Adipose tissue (tissue), 3 donors: ENCODE results near the gene SAMD3. TPM values are rescaled to one million over a fixed set of nuclear protein-coding genes. Genes with fewer than 3 reads are reported as not detected.
"Not testable (repeated sequence)": the region's sequence is repeated elsewhere in the genome, so short reads cannot be mapped to it uniquely, and the experiment has no call there.

Experiments used
- H3K27ac ChIP-seq: one replicate; pipeline ENCODE4 v1.5.1; 2013; ENCODE audit warnings: low read depth, low read length
- WGBS, 3 donors: extraction: QIAGEN DNeasy Blood & Tissue Kit; methylation state at CpG; one replicate each; pipeline ENCODE4 v1.1.7; 2013; 5-methylcytosine and 5-hydroxymethylcytosine counted together
- polyA plus RNA-seq, 3 donors: library from polyadenylated mRNA; stranded (reverse); fragments of 200-250 nt; gene quantifications; one replicate each; pipeline ENCODE4 v1.2.3, GENCODE V29; 2013
- donor health status: healthy with polysubstance abuse.
- donor health status: Bipolar disorder and iron deficiency.
- donor health status: healthy.

SAMD3 gene
- polyA plus RNA-seq, 3 donors: 0.49 to 0.76 TPM; not detected in 1

DNA sequence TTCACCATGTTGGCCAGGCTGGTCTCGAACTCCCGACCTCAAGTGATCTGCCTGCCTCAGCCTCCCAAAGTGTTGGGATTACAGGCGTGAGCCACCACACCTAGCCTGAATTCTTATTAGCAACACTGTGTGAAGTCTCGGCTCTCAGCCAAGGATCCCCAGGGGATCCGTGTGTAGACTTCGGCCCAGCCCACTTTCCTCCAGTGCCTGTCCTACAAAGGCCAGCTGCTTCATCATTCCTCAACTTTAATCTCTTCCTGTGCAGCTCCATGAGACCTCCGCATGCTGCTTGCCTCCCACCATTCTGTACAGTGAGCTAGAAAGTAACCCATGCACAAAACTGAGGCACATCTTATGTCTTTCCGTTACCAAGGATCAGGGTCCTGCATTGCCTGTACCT, 71.8 kb downstream of the SAMD3 start:
- H3K27ac ChIP-seq: no peak overlapping the region
- WGBS, 3 donors: 67 to 81% (median 72%) methylated on average over 8 of the region's 8 CpGs

DNA sequence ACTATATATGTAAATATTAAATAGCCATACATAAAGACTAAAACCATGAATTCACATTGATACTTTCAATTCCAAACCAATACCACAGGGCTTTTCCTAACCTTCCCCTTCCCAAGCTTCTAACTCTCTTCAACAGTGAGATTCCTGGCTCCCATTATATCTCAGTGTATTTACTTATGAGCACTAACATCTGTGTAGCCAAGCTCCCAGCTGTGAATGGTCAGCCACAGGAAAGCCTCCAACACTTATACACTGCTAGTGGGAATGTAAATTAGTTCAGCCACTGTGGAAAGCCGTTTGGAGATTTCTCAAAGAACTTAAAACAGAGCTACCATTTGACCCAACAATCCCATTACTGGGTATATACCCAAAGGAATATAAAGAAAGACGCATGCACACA, 73.7 kb downstream of the SAMD3 start:
- WGBS, 3 donors: 79 to 96% (median 94%) methylated on average over 2 of the region's 2 CpGs
- H3K27ac ChIP-seq: not testable (repeated sequence)

DNA sequence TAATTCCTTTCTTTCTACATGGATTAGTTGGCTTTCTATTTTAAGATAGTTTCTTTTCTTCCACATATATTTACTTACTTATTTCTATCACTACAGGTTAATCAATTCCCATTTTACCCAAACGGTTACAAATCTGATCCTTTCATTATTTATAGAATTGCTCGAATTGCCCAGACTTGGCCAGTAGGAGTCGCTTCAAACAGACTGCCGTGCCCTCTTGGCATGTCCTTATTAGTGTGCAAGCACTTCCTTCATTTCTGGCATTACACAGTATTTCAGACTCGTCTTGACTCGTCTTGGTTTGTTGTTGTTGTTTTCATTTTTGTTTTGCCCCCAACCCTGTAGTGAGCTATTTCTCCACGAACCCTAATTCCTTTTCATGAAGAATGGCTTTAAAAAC, 74.6 kb downstream of the SAMD3 start:
- WGBS, 3 donors: 75 to 86% (median 86%) methylated on average over 7 of the region's 7 CpGs
- no peak overlapping the region for H3K27ac ChIP-seq

DNA sequence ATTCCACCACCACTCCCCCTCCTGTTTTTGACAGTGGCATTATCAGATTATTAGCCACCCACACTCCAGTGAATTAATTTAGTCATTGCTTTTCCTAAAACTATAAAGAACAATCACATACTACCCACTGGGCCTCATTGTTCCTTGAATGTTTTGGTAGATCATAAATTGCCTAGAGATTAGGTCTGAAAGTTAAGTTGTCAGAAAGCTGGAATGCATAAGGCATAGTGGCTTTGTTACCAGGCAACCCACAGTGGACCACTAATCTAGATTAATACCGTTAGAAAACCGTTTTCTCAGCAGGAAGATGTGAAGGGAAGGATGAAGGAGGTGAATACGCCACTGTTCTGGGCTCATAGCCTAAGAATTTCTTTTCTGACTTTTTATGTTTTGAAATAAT, 75.6 kb downstream of the SAMD3 start:
- 80 to 92% (median 83%) methylated on average over 3 of the region's 3 CpGs for WGBS, 3 donors
- H3K27ac ChIP-seq: no peak overlapping the region

DNA sequence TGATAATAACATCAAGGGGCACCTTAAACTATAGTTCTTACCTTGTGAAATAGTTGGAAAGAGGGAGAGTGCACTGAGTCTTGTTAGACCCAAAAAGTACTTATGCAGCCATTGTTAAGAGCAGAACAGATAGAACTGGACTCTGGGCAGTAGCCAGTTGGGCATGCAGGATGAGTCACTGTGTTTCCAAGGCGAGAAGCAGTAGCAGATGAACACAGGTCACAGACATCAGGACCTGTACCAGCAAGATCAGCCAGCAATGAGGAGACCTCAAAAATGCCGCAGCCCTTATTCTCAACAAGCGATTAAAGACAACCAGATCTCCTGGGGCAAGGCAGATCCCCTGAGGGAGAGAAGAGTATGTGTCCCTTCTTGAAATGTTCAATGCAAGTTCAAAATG, 79.0 kb downstream of the SAMD3 start:
- no peak overlapping the region for H3K27ac ChIP-seq
- WGBS, 3 donors: 96 to 97% (median 96%) methylated on average over 3 of the region's 3 CpGs

DNA sequence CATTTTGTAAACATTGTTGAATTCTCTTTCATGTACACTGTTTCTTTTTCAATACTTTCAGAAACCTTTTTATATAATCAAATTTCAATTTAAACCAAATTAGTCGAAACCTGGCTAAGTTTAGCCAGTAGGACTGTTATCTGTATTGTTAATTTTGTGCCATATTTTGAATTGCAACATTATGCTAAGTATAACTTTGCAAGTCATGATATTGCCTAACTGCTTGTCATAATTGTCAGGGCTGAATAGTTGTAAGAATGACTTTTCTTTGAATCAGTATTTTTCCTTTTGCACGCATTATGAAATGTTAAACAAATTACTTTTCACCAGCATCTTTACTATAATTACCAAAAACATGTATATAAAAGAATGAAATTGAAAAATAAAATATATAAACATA, 82.7 kb downstream of the SAMD3 start:
- no peak overlapping the region for H3K27ac ChIP-seq
- WGBS, 3 donors: 58 to 95% (median 66%) methylated on average over 2 of the region's 2 CpGs

DNA sequence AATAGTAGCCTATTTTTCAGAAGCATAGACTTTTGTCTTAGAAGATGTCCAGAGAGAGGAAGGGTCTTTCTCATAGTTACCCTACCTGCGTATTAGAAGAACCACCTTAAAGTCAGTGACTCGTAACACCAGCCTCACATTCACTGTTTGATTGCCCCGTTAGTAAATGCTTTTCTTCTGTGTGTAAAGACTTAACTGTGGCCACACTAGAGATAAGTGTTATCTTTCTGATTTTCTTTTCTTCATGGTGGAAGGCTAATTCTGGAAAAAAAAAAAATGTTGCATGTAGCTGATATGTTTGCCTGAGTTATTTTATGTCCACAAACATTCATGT, 83.9 kb downstream of the SAMD3 start:
- H3K27ac ChIP-seq: no peak overlapping the region
- 68 to 91% (median 78%) methylated on average over 3 of the region's 3 CpGs for WGBS, 3 donors

DNA sequence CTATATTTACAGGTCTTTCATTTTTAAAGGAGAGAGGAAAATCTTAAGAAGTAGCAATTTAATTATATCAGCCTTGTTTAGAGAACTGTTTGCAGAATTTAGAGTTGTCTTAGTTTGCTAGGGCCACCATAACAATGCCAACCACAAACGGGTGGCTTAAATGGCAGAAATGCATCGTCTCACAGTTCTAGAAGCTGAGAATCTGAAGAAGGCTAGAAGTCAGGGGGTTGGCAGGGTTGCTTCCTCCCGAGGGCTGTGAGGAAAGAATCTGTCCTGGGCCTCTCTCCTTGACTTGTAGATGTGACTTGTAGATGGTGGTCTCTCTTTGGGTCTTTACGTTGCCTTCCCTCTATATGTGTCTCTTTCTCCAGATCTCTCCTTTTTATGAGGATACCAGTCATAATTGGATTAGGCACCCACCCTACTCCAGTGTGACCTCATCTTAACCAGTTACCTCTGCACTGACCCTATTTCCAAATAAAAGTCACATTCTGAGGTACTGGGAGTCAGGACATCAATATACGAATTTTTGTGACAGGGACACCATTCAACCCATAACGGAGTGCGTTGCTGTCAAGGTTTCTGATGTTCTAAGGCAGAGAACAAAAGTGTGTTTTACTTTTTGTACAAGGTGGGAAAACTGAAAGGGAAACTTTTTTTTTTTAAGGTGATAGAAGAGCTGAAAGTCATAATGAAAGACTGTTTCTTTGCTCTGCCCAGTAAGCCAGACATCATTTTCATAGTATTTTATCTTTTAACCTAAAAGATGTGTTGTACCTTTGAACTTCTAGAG, 84.4 kb downstream of the SAMD3 start:
- 79 to 85% (median 85%) methylated on average over 7 of the region's 7 CpGs for WGBS, 3 donors
- H3K27ac ChIP-seq: no peak overlapping the region

DNA sequence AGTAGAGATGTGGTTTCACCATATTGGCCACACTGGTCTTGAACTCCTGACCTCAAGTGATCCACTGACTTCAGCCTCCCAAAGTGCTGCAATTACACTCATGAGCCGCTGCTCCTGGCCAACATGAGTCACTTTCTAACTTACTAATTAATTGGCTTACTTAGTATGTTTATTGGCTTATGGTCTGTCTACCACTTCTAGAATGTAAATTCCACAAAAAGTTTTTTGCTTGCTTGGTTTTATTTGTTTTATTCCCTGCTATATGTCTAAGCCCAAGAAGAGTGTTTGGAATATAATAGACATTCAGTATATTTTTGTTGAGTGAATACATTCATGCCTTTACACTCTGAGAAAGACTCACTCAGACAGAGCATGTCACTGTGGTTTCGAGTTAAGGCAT, 86.0 kb downstream of the SAMD3 start:
- H3K27ac ChIP-seq: no peak overlapping the region
- 87 to 100% (median 90%) methylated on average over 2 of the region's 2 CpGs for WGBS, 3 donors

DNA sequence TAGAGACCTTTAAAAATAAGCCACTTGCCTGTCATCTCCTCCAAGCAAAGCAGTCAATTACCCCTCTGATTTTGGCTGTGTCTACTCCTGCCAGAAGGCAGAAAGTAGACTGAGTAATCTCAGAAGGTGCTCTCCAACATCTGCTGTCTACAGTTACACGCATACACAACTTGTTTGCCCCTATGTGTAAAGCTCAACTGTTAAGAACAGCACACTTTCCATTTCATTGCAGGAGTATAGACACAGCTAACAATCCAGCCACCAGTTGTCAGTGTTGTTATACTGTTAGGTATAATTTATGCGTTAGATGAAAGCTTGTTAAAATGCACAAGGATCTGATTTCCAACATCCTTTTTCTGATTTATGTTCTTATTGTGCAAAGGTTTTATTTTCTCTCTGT, 88.2 kb downstream of the SAMD3 start:
- WGBS, 3 donors: 83 to 95% (median 85%) methylated on average over 2 of the region's 2 CpGs
- no peak overlapping the region for H3K27ac ChIP-seq

DNA sequence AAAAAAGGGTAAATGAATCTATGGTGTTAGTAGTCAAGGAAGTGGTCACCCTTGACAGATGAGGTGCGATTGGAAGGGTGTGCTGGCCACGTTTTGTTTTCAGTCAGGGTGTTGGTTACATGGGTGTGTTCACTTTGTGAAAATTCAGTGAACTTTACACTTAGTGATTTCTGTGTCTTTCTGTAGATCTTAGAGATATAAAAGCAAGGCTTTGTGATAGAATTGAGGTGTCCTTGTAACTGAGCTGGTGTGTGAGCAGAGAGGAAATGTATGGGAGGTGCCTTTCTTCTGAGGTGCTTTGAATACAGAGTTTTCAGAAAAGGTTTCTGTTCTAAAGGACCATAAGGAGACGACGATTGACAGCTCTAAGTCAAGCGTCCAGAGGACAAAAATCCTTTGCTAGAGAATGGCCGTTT, 90.5 kb downstream of the SAMD3 start:
- no peak overlapping the region for H3K27ac ChIP-seq
- 64 to 81% (median 70%) methylated on average over 6 of the region's 6 CpGs for WGBS, 3 donors

DNA sequence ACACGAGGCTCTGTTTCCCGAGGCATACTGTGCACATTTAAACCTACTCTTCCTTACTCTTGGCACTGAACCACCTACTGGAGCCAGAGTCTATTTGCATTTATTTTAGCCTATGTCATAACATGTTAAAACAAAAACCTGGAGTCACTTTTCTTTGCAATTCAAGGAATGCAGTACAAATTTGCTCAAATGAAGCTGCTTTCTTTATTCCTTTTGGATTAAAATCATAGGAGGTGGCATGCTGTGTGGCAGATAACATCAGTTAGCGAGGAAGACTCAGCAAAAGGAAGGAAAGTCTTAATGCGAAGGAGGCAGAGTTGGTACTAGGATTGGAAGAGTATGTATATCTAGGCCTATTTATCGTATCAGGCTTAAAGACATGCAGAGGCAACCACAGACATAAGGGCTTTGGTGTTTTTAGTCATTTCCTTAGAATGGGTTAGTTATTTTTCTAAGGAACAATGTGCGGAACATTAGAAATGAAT, 92.9 kb downstream of the SAMD3 start:
- H3K27ac ChIP-seq: no peak overlapping the region
- WGBS, 3 donors: 89 to 93% (median 91%) methylated on average over 6 of the region's 6 CpGs

DNA sequence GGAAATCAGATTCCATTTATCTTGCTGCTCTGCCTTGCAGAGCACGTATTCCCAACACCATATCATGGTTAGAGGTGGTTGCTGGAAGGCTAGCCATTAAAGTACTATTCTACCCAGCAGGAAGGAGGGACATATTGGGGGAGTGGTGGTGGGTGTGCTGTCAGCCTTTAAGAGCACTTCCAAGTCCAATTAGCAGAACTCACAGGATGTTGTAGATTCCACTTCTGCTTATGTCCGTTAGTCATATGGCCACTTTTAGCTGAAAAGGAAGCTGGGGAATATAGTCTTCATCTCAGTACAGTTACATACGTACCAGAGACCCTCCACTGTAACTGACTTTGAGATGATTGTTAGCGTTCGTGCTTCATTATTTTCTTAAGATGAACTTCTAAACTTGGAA, 94.4 kb downstream of the SAMD3 start:
- H3K27ac ChIP-seq: no peak overlapping the region
- WGBS, 3 donors: 81 to 93% (median 88%) methylated on average over 5 of the region's 5 CpGs

DNA sequence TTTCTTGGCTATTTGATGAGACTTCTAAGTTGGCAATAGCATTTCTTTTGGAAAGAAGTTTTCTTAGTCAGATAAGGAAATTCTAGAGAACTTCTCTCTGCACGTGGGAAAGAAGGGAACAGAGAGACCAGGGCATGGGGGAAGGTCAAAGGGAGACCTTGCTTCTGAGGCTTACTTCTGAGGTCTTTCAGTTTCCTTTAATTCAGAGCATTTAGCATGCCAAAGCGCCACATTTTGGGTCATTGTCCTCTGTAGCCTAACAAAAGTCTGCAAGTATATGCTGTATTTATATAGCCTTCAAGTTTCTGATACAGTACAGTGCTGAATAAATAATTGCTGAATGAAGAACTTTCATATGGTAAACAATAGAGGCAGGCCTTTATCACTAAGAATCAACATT, 95.6 kb downstream of the SAMD3 start:
- WGBS, 3 donors: 62 to 78% (median 71%) methylated on average over 2 of the region's 2 CpGs

DNA sequence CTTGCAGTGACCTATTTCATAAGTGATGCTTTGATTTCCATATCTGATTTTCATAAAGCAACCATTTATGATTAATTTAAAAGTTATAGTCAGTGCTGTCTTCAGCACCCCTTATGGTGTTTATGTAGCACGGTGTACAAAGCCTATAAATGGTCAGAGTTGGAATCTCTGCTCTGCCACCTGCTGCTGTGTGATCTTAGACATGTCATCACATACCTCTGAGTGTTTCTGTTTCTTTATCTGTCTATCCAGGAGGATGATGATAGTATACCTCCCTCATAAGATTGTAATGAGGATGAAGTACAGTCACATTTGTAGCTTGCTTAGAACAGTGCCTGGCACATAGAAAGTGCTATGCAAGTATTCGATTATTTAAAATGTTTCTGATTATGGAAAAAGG, 100.5 kb downstream of the SAMD3 start:
- no peak overlapping the region for H3K27ac ChIP-seq
- WGBS, 3 donors: 87 to 95% (median 89%) methylated on average over 2 of the region's 2 CpGs

More for the DNA sequence above, 95.6 kb downstream of the SAMD3 start:
- H3K27ac ChIP-seq: no peak overlapping the region

DNA sequence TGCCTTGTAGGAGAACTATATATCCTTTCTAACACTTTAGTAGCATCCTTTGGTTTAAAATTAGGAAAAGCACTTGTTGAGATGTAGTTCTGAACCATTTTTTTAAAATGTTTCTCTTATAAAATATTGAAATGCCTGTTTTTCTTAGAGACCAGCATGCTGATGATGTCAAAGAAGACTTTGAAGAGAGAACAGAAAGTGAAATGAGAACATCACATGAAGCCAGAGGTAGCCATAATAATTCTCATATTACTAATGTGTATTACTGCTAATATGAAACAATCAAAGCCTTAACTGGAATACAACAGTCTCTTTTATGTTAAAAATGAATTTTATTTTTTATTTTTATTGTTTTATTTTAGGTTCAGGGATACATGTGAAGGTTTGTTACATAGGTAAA, 102.0 kb downstream of the SAMD3 start:
- no peak overlapping the region for H3K27ac ChIP-seq

DNA sequence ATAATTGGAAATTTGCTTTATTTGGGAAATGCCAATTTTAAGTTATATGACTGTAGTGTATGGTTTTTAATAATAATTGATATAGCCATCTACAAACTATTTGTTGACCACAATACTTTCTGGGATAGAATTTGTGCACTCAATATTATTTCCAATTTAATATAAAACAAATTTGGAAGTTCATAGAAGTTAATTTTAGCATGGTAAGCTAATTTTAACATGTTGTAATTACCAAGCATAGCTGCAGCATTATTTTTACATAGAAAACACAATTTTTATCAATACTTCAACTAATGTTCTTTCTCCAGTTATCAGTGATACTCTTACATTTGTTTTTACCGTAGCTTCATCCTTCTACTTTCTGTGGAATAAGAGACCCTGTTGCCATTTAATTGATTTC, 103.5 kb downstream of the SAMD3 start:
- WGBS, 3 donors: 93 to 100% (median 96%) methylated on average over 1 of the region's 1 CpG
- no peak overlapping the region for H3K27ac ChIP-seq

DNA sequence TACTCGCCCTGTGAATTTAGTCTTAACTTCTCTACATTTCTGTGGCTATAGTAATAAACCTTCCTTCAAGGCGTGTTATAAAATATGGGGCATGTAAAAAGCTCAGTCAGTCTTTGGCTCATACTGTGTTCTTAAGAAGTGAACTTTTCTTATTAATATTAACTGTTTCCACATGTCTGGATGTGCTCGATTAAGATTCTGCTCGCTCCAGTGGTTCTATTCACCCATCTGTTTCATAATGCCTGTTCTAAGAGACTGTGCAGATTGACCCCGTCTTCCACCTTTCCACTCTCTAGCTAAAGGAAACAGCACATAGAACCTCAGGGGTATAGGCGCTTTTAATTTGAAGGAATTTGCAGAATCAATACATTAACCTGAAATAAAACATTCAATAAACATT, 104.5 kb downstream of the SAMD3 start:
- 84 to 91% (median 89%) methylated on average over 6 of the region's 6 CpGs for WGBS, 3 donors

DNA sequence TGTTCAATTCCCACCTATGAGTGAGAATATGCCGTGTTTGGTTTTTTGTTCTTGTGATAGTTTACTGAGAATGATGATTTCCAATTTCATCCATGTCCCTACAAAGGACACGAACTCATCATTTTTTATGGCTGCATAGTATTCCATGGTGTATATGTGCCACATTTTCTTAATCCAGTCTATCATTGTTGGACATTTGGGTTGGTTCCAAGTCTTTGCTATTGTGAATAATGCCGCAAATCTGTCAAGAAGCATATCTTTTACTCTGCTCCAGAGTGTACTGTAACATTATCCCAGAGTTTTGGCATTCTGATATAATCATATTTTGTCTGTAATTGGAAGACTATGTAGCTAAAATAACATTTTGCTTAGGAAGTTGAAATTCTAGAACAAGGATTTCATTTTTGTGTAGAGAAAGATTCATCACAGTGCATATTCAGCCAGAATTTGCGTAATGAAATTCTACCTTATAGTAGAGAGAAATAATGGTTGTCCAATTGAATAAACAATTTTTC, 105.5 kb downstream of the SAMD3 start:
- H3K27ac ChIP-seq: not testable (repeated sequence)
- WGBS, 3 donors: 97 to 100% (median 99%) methylated on average over 2 of the region's 4 CpGs

More for the DNA sequence above, 104.5 kb downstream of the SAMD3 start:
- H3K27ac ChIP-seq: no peak overlapping the region

DNA sequence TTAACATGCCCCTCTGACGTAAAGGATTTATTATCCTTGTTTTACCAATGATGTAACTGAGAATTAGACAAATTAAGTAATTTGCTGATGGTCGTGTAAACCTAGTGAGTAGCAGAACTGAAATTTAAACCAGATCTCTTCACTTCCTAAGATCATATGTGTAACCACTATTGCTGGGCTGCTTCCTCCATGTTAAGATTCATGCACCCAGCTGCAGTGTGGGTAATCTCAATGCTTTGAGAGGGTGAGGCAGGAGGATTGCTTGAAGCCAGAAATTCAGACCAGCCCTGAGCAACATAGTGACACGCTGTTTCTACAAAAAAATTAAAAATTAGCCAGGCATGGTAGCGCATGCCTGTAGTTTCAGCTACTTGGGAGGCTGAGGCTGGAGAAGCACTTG, 106.5 kb downstream of the SAMD3 start:
- no peak overlapping the region for H3K27ac ChIP-seq
- 84 to 89% (median 88%) methylated on average over 4 of the region's 4 CpGs for WGBS, 3 donors
